Ascending aorta (tissue), 2 donors: ENCODE results near the gene CYTH4. TPM values are rescaled to one million over a fixed set of nuclear protein-coding genes. Genes with fewer than 3 reads are reported as not detected.

Experiments used
- DNase-seq, 2 donors: peaks; one replicate each; pipeline ENCODE4 v3.0.0-alpha.2; 2019; ENCODE audit warnings: low spot score in 2 of 2
- H3K27ac ChIP-seq, 2 donors: fragments of 200-600 bp; sonication (generic); one replicate each; pipeline ENCODE4 v1.5.1; 2016 to 2017; ENCODE audit warnings: mild to moderate bottlenecking in 1 of 2
- H3K27me3 ChIP-seq: fragments of 200-600 bp; sonication (generic); one replicate; pipeline ENCODE4 v1.5.1; 2017
- H3K36me3 ChIP-seq, 2 donors: fragments of 200-600 bp; sonication (generic); one replicate each; pipeline ENCODE4 v1.5.1; 2016
- H3K4me1 ChIP-seq, 2 donors: fragments of 200-600 bp; sonication (generic); one replicate each; pipeline ENCODE4 v1.5.1; 2016 to 2017; ENCODE audit warnings: mild to moderate bottlenecking in 1 of 2
- H3K4me3 ChIP-seq, 2 donors: fragments of 200-600 bp; sonication (generic); one replicate each; pipeline ENCODE4 v1.5.1; 2016 to 2017; ENCODE audit warnings: mild to moderate bottlenecking in 1 of 2
- H3K9me3 ChIP-seq, 2 donors: fragments of 200-600 bp; sonication (generic); one replicate each; pipeline ENCODE4 v1.5.1; 2016
- CTCF ChIP-seq, 3 experiments: fragments of 200-600 bp in 2 of 3; fragments of 450-650 bp in 1 of 3; sonication (generic) in 2 of 3; IDR thresholded peaks; one replicate each; pipeline ENCODE4 v1.5.1; 2016 to 2019; ENCODE audit warnings: antibody characterized with exemption in 3 of 3, mild to moderate bottlenecking in 1 of 3, moderate library complexity in 1 of 3
- intact Hi-C: fragments of 100-400 bp; cut with DNase I; formaldehyde crosslinking; loops from one replicate; pipeline ENCODE4 v1.15.1; 2023
- total RNA-seq: library from RNA; depleted of rRNA; stranded (reverse); fragments of >200 nt; gene quantifications from one replicate; pipeline ENCODE4 v1.1.0, GENCODE V29; 2016

Gene CYTH4
- total RNA-seq, 1 donor from 2014 or later, result 130 TPM

- H3K27me3 ChIP-seq, result no peaks in the 10 kb centered on the region
- H3K36me3 ChIP-seq, result no peaks in the 10 kb centered on the region
- H3K4me3 ChIP-seq, result no peak overlapping the region
- H3K9me3 ChIP-seq, result no peaks in the 10 kb centered on the region
- no peak overlapping the region for H3K27ac ChIP-seq
- no peak for DNase-seq
- intact Hi-C loops, result no loop called here
- no peaks in the 10 kb centered on the region for H3K4me1 ChIP-seq
- no peak for TF ChIP-seq CTCF (IDR thresholded peaks at IDR 0.05)
Observed at GRCh38 chr22:37255558-37256006, 26.7 kb upstream of the CYTH4 start.

DNA sequence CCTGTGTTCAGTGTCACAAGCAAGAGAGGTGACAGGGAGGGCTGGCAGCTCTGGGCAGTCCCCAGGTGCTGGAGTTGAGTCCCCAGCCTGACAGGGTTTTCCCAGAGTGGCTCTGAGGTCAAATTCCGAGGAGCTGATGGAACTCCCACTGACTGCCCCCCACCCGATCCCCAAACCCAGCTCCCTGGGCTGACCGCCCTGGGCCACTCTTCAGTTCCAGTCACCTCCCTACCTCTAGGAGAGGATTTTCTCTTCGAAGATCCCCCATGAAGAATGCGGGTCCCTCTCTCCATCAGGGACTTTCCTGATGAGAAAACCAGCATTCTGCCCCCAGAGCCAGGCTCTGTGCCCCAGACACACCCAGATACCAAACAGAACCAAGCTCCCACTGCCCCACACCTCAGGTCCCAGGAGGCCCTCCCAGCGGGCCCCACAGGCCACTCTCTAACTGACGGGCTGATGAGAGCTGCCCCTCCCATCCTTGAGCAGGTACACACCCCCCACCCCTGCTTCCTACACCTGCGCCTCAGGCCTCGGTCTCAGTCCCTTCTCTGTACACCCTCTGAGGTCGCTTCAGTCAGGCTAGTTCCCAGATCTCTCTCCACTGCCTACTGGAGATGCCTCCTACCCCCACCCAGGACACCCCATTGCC is 26.1 kb upstream of the CYTH4 start:
- H3K27me3 ChIP-seq, result no peaks in the 10 kb centered on the region
- no peak overlapping the region for H3K4me3 ChIP-seq
- H3K4me1 ChIP-seq, result no peaks in the 10 kb centered on the region
- intact Hi-C loops, result no loop called here
- no peaks in the 10 kb centered on the region for H3K36me3 ChIP-seq
- no peak for TF ChIP-seq CTCF (IDR thresholded peaks at IDR 0.05)
- no peak for DNase-seq
- H3K9me3 ChIP-seq, result no peaks in the 10 kb centered on the region
- H3K27ac ChIP-seq, result no peak overlapping the region

DNA sequence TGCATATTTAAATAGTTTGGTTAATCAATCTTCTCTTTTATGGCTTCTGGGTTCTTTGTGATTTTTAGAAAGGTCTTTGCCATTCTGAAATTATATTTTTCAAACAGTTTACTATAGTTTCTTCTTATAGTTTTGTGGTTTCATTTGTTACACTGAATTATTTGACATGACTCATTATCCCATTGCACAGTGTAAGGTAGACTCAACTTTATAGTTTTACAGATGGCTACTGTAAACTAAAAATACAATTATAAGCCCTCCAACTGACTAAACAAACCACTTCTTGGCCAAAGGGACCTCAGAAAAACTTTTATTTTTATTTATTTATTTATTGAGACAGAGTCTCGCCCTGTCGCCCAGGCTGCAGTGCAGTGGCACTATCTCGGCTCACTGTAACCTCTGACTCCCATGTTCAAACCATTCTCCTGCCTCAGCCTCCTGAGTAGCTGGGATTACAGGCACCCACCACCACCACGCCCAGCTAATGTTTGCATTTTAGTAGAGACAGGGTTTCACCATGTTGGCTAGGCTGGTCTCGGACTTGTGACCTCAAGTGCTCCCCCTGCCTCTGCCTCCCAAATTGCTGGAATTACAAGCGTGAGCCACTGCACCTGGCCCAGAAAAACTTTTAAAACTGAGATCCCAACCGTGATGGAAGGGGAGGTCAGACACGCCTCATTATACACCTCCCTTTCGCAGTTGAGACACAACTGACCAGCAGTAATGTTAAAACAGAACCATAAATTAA is 24.1 kb upstream of the CYTH4 start:
- no peaks in the 10 kb centered on the region for H3K27me3 ChIP-seq
- no peaks in the 10 kb centered on the region for H3K4me1 ChIP-seq
- H3K9me3 ChIP-seq, result no peaks in the 10 kb centered on the region
- intact Hi-C loops, result no loop called here
- no peak for DNase-seq
- TF ChIP-seq CTCF (IDR thresholded peaks at IDR 0.05), result no peak
- no peaks in the 10 kb centered on the region for H3K36me3 ChIP-seq
- H3K4me3 ChIP-seq, result no peak overlapping the region
- no peak overlapping the region for H3K27ac ChIP-seq

- no peak overlapping the region for H3K4me3 ChIP-seq
- H3K4me1 ChIP-seq, result no peaks in the 10 kb centered on the region
- peaks cover 2% of the 10 kb centered on the region in 2 donors for H3K9me3 ChIP-seq
- H3K27ac ChIP-seq, result no peak overlapping the region
- no peaks in the 10 kb centered on the region for H3K27me3 ChIP-seq
- intact Hi-C loops, result no loop called here
- no peak for TF ChIP-seq CTCF (IDR thresholded peaks at IDR 0.05)
- DNase-seq, result no peak
- H3K36me3 ChIP-seq, result no peaks in the 10 kb centered on the region
Observed at GRCh38 chr22:37258753-37259401, 23.4 kb upstream of the CYTH4 start.

DNA sequence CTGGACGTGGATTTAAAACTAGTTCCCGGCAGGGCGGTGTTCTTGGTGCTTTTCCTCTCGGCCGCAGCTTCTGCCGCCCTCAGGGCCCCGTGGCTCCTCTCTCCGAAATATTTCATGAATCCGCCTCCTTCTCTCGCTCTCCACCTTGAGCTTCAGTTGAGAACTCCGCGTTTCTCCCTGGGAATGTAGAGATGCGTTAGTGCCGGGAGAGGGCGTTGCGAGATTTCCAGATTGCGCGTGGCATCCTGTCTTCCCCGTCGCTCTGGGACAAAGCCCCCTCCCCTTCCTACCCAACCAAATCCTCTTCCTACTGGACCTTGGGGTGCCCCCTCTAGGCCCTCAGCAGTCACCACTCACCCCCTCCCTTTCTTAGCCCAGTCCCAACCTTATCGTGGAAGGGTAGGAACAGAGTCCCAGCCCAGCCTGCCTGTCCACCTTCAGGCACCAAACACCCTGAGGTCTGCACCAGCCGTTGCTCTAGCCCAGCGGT is 22.7 kb upstream of the CYTH4 start:
- H3K36me3 ChIP-seq, result no peaks in the 10 kb centered on the region
- DNase-seq, result no peak
- no peak overlapping the region for H3K4me3 ChIP-seq
- peaks cover 6 to 9% of the 10 kb centered on the region in 2 donors for H3K9me3 ChIP-seq
- H3K27me3 ChIP-seq, result no peaks in the 10 kb centered on the region
- H3K27ac ChIP-seq, result no peak overlapping the region
- peak in 1 of 3 experiments; percentile 22 for TF ChIP-seq CTCF (IDR thresholded peaks at IDR 0.05)
- intact Hi-C loops, result no loop called here
- H3K4me1 ChIP-seq, result no peaks in the 10 kb centered on the region
